ENCODE measurements around the gene REG4. TPM values are rescaled to one million over a fixed set of nuclear protein-coding genes. Genes with fewer than 3 reads are reported as not detected.
A peak's percentile ranks its signal among the peaks of the same experiment; 100 is the strongest.

Gene REG4
- total and polyA plus RNA-seq, 4 donors, result 0.08 TPM; not detected in 3

- DNase-seq, result no peak
- Histone ChIP-seq H3K27me3 (ENCODE audit: control insufficient read depth in 3 of 3, insufficient read depth in 3 of 3, low read length in 2 of 3) (no peaks in the 10 kb centered on the region), H3K27ac (ENCODE audit: low read depth in 1 of 2, low read length in 1 of 2) (no peak overlapping the region), H3K9ac (ENCODE audit: insufficient read depth in 1 of 2, low read length in 2 of 2) (no peak overlapping the region), H3K4me3 (no peak overlapping the region), H3K9me3 (ENCODE audit: control insufficient read depth in 4 of 4, insufficient read depth in 3 of 4, low read length in 3 of 4) (no peaks in the 10 kb centered on the region), H3K36me3 (ENCODE audit: control insufficient read depth in 4 of 4, insufficient read depth in 4 of 4, low read length in 4 of 4) (no peaks in the 10 kb centered on the region), H3K4me1 (ENCODE audit: control insufficient read depth in 5 of 5, insufficient read depth in 5 of 5, low read length in 5 of 5) (peaks cover 2 to 59% (median 28%) of the 10 kb centered on the region in 5 donors)
- 84 to 91% methylated on average over 11 of the region's 11 CpGs for WGBS, 2 donors
- ATAC-seq (ENCODE audit: insufficient read depth, low FRiP score), result no peak
- TF ChIP-seq, protein P1, sequence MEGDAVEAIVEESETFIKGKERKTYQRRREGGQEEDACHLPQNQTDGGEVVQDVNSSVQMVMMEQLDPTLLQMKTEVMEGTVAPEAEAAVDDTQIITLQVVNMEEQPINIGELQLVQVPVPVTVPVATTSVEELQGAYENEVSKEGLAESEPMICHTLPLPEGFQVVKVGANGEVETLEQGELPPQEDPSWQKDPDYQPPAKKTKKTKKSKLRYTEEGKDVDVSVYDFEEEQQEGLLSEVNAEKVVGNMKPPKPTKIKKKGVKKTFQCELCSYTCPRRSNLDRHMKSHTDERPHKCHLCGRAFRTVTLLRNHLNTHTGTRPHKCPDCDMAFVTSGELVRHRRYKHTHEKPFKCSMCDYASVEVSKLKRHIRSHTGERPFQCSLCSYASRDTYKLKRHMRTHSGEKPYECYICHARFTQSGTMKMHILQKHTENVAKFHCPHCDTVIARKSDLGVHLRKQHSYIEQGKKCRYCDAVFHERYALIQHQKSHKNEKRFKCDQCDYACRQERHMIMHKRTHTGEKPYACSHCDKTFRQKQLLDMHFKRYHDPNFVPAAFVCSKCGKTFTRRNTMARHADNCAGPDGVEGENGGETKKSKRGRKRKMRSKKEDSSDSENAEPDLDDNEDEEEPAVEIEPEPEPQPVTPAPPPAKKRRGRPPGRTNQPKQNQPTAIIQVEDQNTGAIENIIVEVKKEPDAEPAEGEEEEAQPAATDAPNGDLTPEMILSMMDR (IDR thresholded peaks at IDR 0.05; ENCODE audit: control extremely low read depth, extremely low read depth), result no peak
Measured at GRCh38 chr1:119781434-119782210, 29.6 kb downstream of the REG4 start.

GRCh38 chr1:119779869-119780356 is 31.3 kb downstream of the REG4 start:
- Histone ChIP-seq H3K4me3 (no peak overlapping the region), H3K27ac (ENCODE audit: low read depth in 1 of 2, low read length in 1 of 2) (peak overlapping the region in 1 of 2 donors; percentile 26), H3K27me3 (ENCODE audit: control insufficient read depth in 3 of 3, insufficient read depth in 3 of 3, low read length in 2 of 3) (no peaks in the 10 kb centered on the region), H3K9ac (ENCODE audit: insufficient read depth in 1 of 2, low read length in 2 of 2) (peak overlapping the region in 1 of 2 donors; percentile 8), H3K9me3 (ENCODE audit: control insufficient read depth in 4 of 4, insufficient read depth in 3 of 4, low read length in 3 of 4) (no peaks in the 10 kb centered on the region), H3K4me1 (ENCODE audit: control insufficient read depth in 5 of 5, insufficient read depth in 5 of 5, low read length in 5 of 5) (peaks cover 2 to 47% (median 28%) of the 10 kb centered on the region in 5 donors), H3K36me3 (ENCODE audit: control insufficient read depth in 4 of 4, insufficient read depth in 4 of 4, low read length in 4 of 4) (no peaks in the 10 kb centered on the region)
- DNase-seq (peak; percentile 89 to 97 (median 95)), ATAC-seq (ENCODE audit: insufficient read depth, low FRiP score) (peak; percentile 64)
- TF ChIP-seq, protein P1 (IDR thresholded peaks at IDR 0.05; ENCODE audit: control extremely low read depth, extremely low read depth), result no peak
- 28 to 50% methylated on average over 5 of the region's 5 CpGs for WGBS, 2 donors

DNA sequence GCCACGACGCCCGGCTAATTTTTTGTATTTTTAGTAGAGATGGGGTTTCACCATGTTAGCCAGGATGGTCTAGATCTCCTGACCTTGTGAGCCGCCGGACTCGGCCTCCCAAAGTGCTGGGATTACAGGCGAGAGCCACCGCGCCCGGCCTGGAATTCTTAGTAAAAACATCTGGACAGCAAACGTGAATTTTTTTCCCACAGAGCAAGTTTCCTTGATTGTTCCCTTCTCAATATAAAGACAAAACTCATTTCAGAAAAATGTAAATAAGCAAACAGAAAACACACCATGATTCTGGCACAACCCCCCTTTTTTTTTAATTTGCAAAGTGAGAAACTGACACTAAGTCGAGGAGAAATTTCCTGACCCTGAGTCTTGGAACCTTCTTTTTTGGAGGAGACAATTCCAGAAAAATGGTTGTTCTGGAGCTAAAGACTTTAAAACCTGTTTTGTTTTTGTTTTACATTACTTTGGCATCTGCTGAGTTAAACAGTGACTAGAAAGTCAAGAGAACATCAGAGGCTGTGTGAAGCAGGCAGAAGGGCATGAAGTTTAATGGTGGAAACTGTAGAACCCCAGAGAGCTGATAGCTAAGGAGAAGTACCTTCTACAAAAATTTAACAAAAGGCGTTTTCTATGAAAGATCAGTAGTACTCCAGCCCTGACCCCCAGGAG is 32.2 kb downstream of the REG4 start:
- no peak for DNase-seq
- no peak for ATAC-seq (ENCODE audit: insufficient read depth, low FRiP score)
- WGBS, 2 donors, result 87 to 90% methylated on average over 13 of the region's 13 CpGs

More for the DNA sequence above, 32.2 kb downstream of the REG4 start:
- Histone ChIP-seq H3K9ac (ENCODE audit: insufficient read depth in 1 of 2, low read length in 2 of 2) (no peak overlapping the region), H3K36me3 (ENCODE audit: control insufficient read depth in 4 of 4, insufficient read depth in 4 of 4, low read length in 4 of 4) (no peaks in the 10 kb centered on the region), H3K4me3 (no peak overlapping the region), H3K9me3 (ENCODE audit: control insufficient read depth in 4 of 4, insufficient read depth in 3 of 4, low read length in 3 of 4) (no peaks in the 10 kb centered on the region), H3K4me1 (ENCODE audit: control insufficient read depth in 5 of 5, insufficient read depth in 5 of 5, low read length in 5 of 5) (peaks cover 2 to 47% (median 24%) of the 10 kb centered on the region in 5 donors), H3K27ac (ENCODE audit: low read depth in 1 of 2, low read length in 1 of 2) (no peak overlapping the region), H3K27me3 (ENCODE audit: control insufficient read depth in 3 of 3, insufficient read depth in 3 of 3, low read length in 2 of 3) (no peaks in the 10 kb centered on the region)
- TF ChIP-seq, protein P1 (IDR thresholded peaks at IDR 0.05; ENCODE audit: control extremely low read depth, extremely low read depth), result no peak

Data from lung (tissue), 12 donors.